Endodermal cell (in vitro differentiated cells): Measurements from ENCODE around the gene SYNDIG1L. TPM values are rescaled to one million over a fixed set of nuclear protein-coding genes. Genes with fewer than 3 reads are reported as not detected.

Source experiments
- DNase-seq: peaks from one replicate; pipeline ENCODE4 v3.0.0-alpha.2; 2017
- H3K27ac ChIP-seq: 2 replicates; pipeline ENCODE4 v1.5.1; 2013; ENCODE audit warnings: mild to moderate bottlenecking, low read depth, low read length, moderate library complexity
- H3K27me3 ChIP-seq: 2 replicates; pipeline ENCODE4 v1.6.1; 2013; ENCODE audit warnings: mild to moderate bottlenecking, low read length, moderate library complexity; ENCODE audit not compliant: insufficient read depth, control insufficient read depth, poor library complexity, severe bottlenecking
- H3K36me3 ChIP-seq: 2 replicates; pipeline ENCODE4 v1.7.0; 2013; ENCODE audit warnings: mild to moderate bottlenecking, low read length, moderate library complexity; ENCODE audit not compliant: control insufficient read depth, insufficient read depth
- H3K4me1 ChIP-seq: one replicate; pipeline ENCODE4 v1.7.0; 2013; ENCODE audit warnings: low read length; ENCODE audit not compliant: control insufficient read depth, insufficient read depth
- H3K4me3 ChIP-seq: 2 replicates; pipeline ENCODE4 v1.5.1; 2013; ENCODE audit warnings: mild to moderate bottlenecking, low read length, moderate library complexity
- H3K9ac ChIP-seq: 2 replicates; pipeline ENCODE4 v1.6.1; 2013; ENCODE audit warnings: mild to moderate bottlenecking, low read length, moderate library complexity; ENCODE audit not compliant: poor library complexity, severe bottlenecking; ENCODE audit errors: extremely low read depth
- H3K9me3 ChIP-seq: 2 replicates; pipeline ENCODE4 v1.6.1; 2013; ENCODE audit warnings: mild to moderate bottlenecking, low read length, moderate library complexity; ENCODE audit not compliant: control insufficient read depth
- H3K27ac Mint-ChIP-seq: 2 replicates; pipeline ENCODE4 v1.8.0; 2020; ENCODE audit warnings: mixed read lengths
- H3K27me3 Mint-ChIP-seq: 2 replicates; pipeline ENCODE4 v1.8.0; 2021; ENCODE audit warnings: mild to moderate bottlenecking, mixed read lengths; ENCODE audit not compliant: insufficient read depth
- H3K36me3 Mint-ChIP-seq: 2 replicates; pipeline ENCODE4 v1.8.0; 2020; ENCODE audit warnings: low read depth, mixed read lengths
- H3K4me1 Mint-ChIP-seq: 2 replicates; pipeline ENCODE4 v1.8.0; 2020; ENCODE audit warnings: mixed read lengths
- H3K4me3 Mint-ChIP-seq: 2 replicates; pipeline ENCODE4 v1.8.0; 2020; ENCODE audit warnings: mild to moderate bottlenecking, moderate library complexity, mixed read lengths
- H3K9me3 Mint-ChIP-seq: 2 replicates; pipeline ENCODE4 v1.8.0; 2020; ENCODE audit warnings: mild to moderate bottlenecking, mixed read lengths
- CTCF ChIP-seq: fragments of 200-600 bp; sonication (generic); conservative IDR thresholded peaks from 2 replicates; pipeline ENCODE4 v1.5.0; 2021; ENCODE audit warnings: antibody characterized with exemption, mild to moderate bottlenecking
- WGBS, 2 experiments: methylation state at CpG; one replicate each; pipeline versions ENCODE4 v1.1.5 to v1.1.7; 2013; ENCODE audit warnings: missing lambda C conversion rate in 2 of 2, mixed read lengths in 1 of 2; ENCODE audit not compliant: insufficient coverage in 1 of 2, insufficient read length in 1 of 2; 5-methylcytosine and 5-hydroxymethylcytosine counted together
- total RNA-seq, 2 donors: library from RNA; stranded (reverse); fragmentation: NEBNext Ultra II Directional in 1 of 2; extraction: Animal tissue kit (Norgen Biotek cat#: 25700) in 1 of 2; gene quantifications; 2 replicates in 1 of 2; 3 replicates in 1 of 2; pipeline ENCODE4 v1.2.1, GENCODE V29; 2021

The SYNDIG1L gene
- total RNA-seq, 2 donors from 2014 or later, result 2.0 to 4.1 TPM

- WGBS, 2 experiments, result 92% methylated on average over 2 of the region's 2 CpGs; no CpG with 5 or more reads in 1 of the 2 experiments
- peaks cover 18% of the 10 kb centered on the region for H3K4me1 Mint-ChIP-seq
- TF ChIP-seq CTCF, result no peak
These were observed 39.3 kb upstream of the SYNDIG1L start for GRCh38 chr14:74465335-74465734.

GRCh38 chr14:74464785-74465184 is 38.8 kb upstream of the SYNDIG1L start:
- WGBS, 2 experiments, result 96 to 100% methylated on average over 2 to 3 of the region's 3 CpGs
- Histone ChIP-seq H3K4me3 (no peak overlapping the region), H3K36me3 (no peaks in the 10 kb centered on the region), H3K9ac (no peak overlapping the region), H3K9me3 (no peaks in the 10 kb centered on the region), H3K27me3 (no peaks in the 10 kb centered on the region), H3K27ac (no peak overlapping the region), H3K4me1 (no peaks in the 10 kb centered on the region)
- Mint-ChIP-seq H3K4me1 (peaks cover 16% of the 10 kb centered on the region), H3K9me3 (no peaks in the 10 kb centered on the region), H3K27me3 (peaks cover 5% of the 10 kb centered on the region), H3K36me3 (peaks cover 10% of the 10 kb centered on the region), H3K4me3 (no peak overlapping the region), H3K27ac (no peak overlapping the region)
- no peak for TF ChIP-seq CTCF
- DNase-seq, result no peak

More at GRCh38 chr14:74465335-74465734, 39.3 kb upstream of the SYNDIG1L start:
- Histone ChIP-seq H3K27ac (no peak overlapping the region), H3K9ac (no peak overlapping the region), H3K27me3 (no peaks in the 10 kb centered on the region), H3K36me3 (no peaks in the 10 kb centered on the region), H3K4me1 (peaks cover 3% of the 10 kb centered on the region), H3K9me3 (no peaks in the 10 kb centered on the region), H3K4me3 (no peak overlapping the region)
- no peaks in the 10 kb centered on the region for H3K9me3 Mint-ChIP-seq
- DNase-seq, result no peak
- peaks cover 5% of the 10 kb centered on the region for H3K27me3 Mint-ChIP-seq
- H3K4me3 Mint-ChIP-seq, result no peak overlapping the region
- no peak overlapping the region for H3K27ac Mint-ChIP-seq
- peaks cover 10% of the 10 kb centered on the region for H3K36me3 Mint-ChIP-seq

- H3K4me3 Mint-ChIP-seq, result no peak overlapping the region
- peaks cover 5% of the 10 kb centered on the region for H3K27me3 Mint-ChIP-seq
- Histone ChIP-seq H3K4me1 (no peaks in the 10 kb centered on the region), H3K36me3 (no peaks in the 10 kb centered on the region), H3K9ac (no peak overlapping the region), H3K9me3 (no peaks in the 10 kb centered on the region), H3K27ac (no peak overlapping the region), H3K4me3 (no peak overlapping the region), H3K27me3 (no peaks in the 10 kb centered on the region)
- peaks cover 5% of the 10 kb centered on the region for H3K36me3 Mint-ChIP-seq
- TF ChIP-seq CTCF, result no peak
- peaks cover 10% of the 10 kb centered on the region for H3K4me1 Mint-ChIP-seq
- no peaks in the 10 kb centered on the region for H3K9me3 Mint-ChIP-seq
- WGBS, 2 experiments, result 91 to 92% methylated on average over 5 of the region's 5 CpGs
- no peak overlapping the region for H3K27ac Mint-ChIP-seq
- no peak for DNase-seq
These were observed 37.7 kb upstream of the SYNDIG1L start for GRCh38 chr14:74463697-74464096.
